Skin epidermis (tissue), 12 donors: ENCODE measurements around the gene PALS1.

Source experiments
- H3K27ac ChIP-seq, 21 experiments: fragments of 200-600 bp; sonication (generic) in 11 of 21; one replicate each; pipeline ENCODE4 v1.5.0; 2020; ENCODE audit warnings: mild to moderate bottlenecking in 3 of 21, inconsistent platforms in 2 of 21, moderate library complexity in 2 of 21
- H3K4me3 ChIP-seq, 7 experiments: fragments of 200-600 bp; sonication (generic) in 2 of 7; one replicate each; pipeline ENCODE4 v1.5.0; 2020; ENCODE audit warnings: inconsistent platforms in 2 of 7, mild to moderate bottlenecking in 2 of 7, moderate library complexity in 1 of 7

PALS1 gene

DNA sequence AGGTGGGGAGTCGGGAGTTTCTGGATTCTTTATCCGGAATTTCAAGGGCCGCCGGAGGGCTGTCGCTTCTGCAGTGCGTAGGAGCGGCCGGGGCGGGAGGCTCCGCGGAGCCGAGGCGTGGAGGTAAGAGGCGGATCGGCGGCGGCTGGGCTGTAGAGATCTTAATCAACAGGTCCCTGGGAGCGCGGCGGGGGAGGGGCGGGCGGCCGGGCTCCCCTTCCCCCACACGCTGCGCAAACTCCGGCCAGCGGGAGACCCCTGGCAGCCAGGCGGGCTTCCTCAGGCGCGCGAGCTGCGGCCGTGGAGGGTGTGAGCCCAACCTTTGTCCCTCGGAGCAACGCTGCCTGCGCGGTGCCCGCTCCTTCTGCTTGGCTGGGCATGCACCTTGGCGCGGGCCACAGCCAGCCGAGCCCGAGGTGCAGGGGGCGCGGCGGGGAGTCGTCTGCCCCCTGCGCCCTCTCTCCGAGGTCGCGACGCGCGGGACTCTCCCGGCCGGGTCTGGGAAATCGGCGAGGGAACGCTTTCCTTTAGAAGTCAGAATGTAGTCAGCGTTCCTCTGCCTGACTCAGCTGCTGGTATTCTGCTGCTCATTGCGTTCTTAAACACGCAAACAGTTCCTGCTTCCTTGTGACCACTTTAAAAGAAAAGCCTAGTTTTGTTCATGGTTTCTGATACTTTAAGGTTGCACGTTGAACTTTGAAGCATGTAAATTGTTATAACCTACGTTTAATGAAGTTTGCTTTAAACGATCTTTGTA lies at the start of gene PALS1:
Gene PALS1, plus strand, starts transcription at position 25 of the 757 bp plus-strand sequence. CDS start 37,736 bp downstream, outside the sequence.
- Histone ChIP-seq H3K4me3 (peak within 1 kb of the TSS; percentile 73 to 98 (median 82)), H3K27ac (peak within 1 kb of the TSS; percentile 84 to 99 (median 94))

DNA sequence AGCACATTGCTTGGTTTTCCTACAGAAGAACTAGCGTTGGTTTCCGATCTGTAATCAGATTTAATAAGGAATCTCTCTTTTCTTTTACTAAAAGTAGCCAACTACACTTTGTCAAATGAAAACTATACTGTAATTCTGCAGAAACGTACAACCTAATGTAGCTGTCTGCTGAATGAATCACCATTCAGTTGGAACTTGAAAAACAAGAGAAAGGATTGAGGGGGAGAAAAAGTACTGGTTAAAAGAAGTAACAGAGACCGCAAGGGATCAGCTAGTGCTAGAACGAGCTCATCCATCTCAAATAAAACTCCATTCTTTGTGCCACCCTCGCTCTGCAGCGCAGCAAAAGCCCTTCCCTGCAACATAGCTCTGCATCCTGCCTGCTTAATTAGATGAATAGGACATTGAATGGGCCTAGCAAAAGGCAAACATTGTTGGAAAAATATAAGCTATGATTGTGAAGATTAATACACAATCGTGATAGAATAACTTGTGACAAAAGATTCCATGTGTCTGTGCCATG lies 49.4 kb upstream of the PALS1 start:
- Histone ChIP-seq H3K4me3 (no peak overlapping the region), H3K27ac (no peak overlapping the region)

DNA sequence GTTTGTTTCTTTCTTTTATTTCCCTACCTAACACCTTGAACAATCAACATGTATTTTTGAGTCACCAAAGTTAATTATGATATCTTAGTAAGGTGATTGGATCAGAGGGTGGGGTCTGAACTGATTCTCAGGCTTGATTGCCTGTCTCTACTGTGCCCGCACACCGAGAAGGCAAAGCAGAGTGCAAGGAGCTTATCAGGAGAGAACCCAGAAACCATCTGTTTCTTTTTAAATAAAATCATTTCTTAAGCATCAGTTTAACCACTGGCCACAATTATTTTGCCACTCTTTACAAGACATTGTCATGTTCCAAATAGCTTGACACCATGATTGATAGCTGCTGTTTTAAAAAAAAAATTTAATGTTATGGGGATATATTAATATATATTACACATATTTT lies 48.9 kb upstream of the PALS1 start:
- no peak overlapping the region for H3K27ac ChIP-seq
- H3K4me3 ChIP-seq, result no peak overlapping the region

DNA sequence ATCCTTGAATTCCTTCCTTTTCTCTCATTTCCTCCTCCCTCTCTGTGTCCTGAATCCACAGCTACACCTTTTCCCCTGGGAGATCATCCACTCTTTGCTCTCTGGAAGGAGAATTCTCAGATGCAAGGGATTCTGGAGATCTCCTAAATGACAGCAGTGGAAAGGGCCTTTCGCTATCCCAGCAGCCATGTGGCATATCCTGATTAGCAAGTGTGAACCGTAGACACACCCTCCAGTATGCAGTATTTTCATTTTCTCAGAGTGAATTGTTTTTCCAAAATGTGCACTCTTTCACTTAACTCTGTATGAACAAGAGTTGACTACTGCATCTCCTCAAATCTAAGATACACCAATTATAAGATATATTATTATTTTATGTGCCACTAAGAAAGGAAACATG lies 46.0 kb upstream of the PALS1 start:
- no peak overlapping the region for H3K27ac ChIP-seq
- H3K4me3 ChIP-seq, result no peak overlapping the region

DNA sequence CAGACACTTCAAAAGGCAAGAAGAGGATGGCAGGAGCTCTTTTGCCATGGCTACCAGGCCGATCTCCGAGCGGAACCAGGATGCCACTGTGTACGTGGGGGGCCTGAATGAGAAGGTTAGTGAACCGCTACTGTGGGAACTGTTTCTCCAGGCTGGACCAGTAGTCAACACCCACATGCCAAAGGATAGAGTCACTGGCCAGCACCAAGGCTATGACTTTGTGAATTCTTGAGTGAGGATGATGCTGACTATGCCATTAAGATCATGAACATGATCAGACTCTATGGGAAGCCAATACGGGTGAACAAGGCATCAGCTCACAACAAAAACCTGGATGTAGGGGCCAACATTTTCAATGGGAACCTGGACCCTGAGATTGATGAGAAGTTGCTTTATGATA lies 42.2 kb upstream of the PALS1 start:
- Histone ChIP-seq H3K27ac (no peak overlapping the region), H3K4me3 (no peak overlapping the region)

DNA sequence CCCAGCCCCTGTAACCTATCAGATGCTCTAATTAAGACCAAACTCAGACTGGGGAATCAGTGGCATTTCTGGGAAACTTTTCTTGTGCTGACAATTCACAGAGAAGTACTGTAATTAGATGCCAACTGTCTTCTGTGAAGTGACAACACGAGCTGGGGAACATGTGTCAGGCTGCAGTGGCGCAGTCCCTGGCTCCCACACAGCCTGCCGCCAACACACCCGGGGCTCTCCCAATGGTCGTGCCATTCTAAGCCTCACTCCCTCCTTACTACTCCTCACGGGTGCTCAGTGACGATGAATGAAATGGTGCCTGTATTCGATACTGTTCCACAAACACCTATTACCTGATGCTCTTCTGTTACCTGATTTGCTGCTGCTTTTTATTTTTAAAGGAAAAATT lies 33.4 kb upstream of the PALS1 start:
- no peak overlapping the region for H3K4me3 ChIP-seq

DNA sequence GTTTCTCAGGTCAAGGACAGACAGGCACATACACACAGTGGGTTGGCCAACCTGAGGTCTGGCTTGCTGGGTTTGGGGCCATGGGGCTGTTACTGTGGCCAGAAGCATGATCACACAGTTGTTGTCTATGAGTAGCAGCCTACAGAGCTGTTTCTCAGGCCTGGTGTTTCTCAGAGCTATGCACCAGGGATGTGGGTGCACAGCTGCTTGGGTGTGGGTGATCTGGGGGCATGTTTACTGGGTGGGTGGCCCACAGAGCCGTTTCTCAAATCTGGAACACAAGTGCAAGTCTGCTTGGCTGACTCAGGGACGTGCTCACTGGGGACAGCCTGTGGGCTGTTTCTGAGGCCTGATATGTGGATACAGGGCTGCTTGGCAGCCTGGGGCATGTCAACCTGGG lies 23.1 kb upstream of the PALS1 start:
- Histone ChIP-seq H3K27ac (no peak overlapping the region), H3K4me3 (no peak overlapping the region)

More for the DNA sequence above, 33.4 kb upstream of the PALS1 start:
- H3K27ac ChIP-seq, result no peak overlapping the region

DNA sequence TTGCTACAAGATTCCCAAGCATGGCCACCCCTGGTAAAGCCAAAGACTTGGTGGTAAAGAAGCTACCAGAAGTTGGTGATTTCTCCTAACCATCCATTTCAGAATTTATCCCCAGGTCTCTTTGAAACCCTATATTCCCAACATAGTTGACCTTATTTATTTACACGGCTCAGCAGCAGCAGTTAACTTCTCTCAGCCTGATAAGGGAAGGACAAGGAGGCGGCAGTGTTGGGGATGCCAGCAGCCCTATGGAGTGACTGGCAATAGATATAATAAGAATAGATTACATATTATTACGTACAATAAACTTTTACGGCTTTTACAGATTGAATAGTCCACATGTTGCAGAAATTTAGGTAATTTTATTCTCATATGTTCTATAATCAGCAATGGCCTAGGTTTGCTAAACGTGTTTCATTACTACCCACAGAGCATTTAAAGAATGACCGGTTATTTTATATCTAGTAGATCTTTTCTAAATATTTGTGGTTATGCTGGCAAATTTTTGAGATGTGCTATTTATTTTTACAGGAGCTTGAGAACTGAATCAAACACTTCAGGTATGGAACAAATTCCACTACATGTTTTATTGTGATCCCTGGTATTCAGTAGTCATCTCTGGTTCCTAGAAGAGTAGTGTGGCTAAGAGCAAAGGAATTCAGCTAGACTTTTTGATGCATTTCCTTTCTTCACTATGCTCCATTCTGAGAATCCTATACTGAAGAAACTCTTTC lies 19.8 kb upstream of the PALS1 start:
- H3K4me3 ChIP-seq, result no peak overlapping the region

DNA sequence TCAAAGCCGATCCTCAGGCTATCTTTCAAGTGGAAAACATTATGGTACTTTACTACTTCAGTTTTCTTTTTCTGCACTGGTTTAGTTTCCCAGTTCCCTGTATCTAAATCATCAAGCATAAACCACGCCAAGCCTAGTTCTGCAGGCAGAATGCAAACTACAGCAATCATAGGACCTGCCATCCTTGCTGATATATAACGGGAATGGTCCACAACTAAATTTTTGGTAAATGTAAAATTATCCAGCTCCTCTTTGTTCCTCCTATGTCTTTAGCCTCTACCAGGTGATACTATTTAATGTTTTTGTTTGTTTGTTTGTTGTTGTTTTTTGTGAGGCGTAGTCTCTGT lies 19.3 kb upstream of the PALS1 start:
- Histone ChIP-seq H3K4me3 (no peak overlapping the region), H3K27ac (no peak overlapping the region)

More for the DNA sequence above, 19.8 kb upstream of the PALS1 start:
- H3K27ac ChIP-seq, result no peak overlapping the region

DNA sequence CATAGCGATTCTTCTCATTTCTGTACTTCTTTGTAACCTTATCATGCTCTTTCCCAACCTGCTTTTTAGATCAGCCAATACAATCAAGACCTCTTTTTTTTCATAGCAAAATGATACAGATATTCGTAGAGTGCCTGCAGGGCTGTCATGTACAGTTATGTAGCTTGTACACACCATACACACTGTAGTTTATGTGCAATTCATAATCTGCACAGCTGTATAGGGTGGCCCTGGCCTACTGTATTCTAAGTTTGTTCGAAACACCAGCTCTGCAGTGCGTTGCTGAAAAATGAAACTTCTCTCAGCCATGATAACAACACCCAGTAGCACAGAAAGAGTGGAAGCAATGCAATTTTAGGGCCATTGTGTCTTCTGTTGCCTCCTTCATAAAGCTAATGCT lies 15.7 kb upstream of the PALS1 start:
- Histone ChIP-seq H3K4me3 (no peak overlapping the region), H3K27ac (no peak overlapping the region)

DNA sequence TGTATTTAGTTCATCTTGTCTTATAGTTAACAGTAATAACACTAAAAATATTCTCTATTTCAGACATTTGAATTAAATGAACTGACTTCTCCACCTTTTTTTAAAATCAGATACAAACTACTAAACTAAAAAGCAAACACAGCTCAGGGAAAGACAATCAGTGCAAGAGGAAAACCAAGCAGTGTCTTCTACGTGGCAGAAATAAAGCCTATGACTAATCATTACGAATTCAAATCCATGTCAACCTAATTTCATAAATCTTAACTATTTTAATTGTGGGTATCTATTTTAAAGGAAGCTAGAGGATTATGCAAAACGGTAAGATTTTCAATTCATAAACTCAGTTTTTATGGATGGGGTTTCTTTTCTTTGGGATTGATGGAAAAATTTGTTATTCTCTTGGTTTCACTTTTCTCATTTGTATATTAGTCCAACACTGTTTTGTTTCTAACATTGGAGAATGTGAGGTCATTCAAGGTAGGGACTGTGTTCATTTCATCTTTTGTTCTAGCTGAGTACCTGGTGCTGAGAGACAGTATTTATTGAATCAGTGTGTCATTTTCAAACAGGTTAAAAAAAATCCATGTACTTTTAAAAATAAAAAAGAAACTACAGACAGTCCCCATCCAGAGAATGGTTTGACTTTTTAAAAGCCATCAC lies 12.8 kb upstream of the PALS1 start:
- no peak overlapping the region for H3K4me3 ChIP-seq
- no peak overlapping the region for H3K27ac ChIP-seq

DNA sequence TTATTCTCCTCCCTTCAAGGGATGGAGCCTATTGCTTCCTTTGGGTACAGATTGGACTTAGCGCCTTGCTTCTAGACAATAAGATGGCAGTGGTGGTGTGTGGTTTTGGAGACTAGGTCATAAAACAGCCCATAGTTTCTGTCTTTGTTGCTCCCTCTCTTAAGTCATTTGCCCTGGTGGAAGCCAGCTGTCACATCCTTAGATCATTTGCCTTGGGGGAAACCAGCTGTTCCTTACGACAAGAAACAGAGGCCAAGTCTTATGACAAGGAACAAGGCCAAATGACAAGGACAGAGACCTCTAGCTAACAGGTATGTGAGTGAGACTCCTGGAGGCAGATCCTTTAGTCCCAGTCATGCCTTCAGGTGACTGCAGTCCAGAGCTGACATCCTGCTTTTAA lies 9.2 kb upstream of the PALS1 start:
- H3K27ac ChIP-seq, result no peak overlapping the region
- H3K4me3 ChIP-seq, result no peak overlapping the region

DNA sequence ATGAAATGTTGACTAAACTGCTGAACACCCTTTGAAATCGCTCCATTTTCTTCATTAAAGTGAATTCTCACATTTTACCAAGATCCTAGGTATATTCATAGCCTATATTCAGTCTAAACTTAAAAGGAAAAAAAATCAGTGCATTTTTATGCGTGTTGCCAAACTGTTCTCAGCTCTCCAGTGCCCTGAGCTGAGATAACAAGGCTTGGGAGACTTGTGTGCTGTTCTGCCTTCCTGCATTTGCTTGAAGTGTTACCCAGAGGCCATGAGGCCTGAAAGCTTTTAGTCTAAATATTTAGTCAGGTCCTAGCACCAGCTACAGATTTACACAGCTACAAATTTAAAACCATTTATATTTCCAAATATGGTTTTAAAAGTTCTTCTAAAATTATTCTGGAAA lies 8.6 kb upstream of the PALS1 start:
- Histone ChIP-seq H3K27ac (no peak overlapping the region), H3K4me3 (no peak overlapping the region)

DNA sequence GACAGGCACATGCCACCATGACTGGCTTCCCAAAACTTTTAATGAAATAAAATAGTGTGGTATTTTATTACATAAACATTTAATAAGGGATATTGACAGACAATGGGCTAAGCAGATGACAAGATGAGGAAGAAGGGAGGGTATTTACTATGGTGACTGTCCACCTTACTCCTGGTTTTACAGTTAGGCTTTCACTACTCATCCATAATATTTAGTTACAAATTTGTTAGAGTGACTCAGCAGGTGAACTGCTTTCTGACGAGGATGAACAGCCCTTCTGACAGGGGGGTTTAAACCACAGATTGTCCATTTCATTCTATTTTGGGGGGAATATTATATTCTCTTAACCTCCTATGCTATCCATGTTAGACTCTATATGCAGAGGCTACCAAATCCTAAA lies 3.6 kb upstream of the PALS1 start:
- H3K4me3 ChIP-seq, result no peak overlapping the region
- no peak overlapping the region for H3K27ac ChIP-seq

DNA sequence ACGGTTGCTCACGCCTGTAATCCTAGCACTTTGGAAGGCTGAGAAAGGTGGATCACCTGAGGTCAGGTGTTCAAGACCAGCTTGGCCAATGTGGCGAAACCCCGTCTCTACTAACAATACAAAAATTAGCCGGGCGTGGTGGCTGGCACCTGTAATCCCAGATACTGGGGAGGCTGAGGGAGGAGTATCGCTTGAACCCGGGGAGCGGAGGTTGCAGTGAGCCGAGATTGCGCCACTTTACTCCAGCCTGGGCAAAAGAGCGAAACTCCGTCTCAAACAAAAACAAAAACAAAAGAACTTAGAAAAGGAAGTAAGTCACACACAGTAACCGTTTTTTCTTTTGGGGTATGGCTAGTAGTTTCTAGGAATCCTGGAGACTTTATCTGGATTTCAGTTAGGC lies 1.7 kb upstream of the PALS1 start:
- no peak overlapping the region for H3K27ac ChIP-seq

DNA sequence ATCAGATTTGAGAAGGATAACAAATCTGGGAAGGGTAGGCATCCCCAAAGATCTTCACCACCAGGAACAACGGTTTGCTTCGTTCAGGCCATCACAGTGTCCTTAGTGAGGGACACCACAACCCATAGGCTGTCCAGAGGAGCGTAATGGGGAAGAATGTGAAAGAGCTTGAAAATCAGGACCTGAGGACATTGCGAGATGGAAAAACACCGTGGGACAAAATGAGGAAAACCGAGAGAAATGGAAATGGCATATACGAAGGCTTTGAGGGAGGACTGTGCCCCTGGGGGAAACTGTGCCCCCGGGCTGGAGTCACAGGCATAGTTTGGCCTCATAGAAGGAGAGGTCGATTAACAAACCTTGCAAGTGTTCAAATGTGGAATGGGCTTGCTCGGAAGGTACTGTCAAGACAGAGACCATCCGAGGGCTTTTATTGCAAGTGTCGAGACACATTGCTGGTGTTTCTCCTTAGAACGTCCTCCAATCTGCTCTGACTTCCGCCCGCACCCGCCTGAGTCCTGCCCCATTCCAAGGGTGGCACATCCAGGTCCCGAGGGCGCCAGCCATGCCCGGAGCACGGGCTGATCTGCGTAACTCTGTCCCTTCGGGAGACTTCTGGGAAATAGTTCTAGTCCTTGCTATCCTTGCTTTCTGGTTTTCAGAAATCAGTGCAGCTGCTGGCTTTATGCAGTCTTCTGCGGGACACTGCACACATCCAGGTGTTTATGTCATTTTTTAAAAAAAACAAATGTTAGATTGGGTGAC lies 885 bp upstream of the PALS1 start:
- H3K4me3 ChIP-seq, result peak overlapping the region; percentile 73 to 98 (median 82)
- peak overlapping the region in 20 of 21 experiments; percentile 18 to 98 (median 91) for H3K27ac ChIP-seq

More for the DNA sequence above, 1.7 kb upstream of the PALS1 start:
- no peak overlapping the region for H3K4me3 ChIP-seq

DNA sequence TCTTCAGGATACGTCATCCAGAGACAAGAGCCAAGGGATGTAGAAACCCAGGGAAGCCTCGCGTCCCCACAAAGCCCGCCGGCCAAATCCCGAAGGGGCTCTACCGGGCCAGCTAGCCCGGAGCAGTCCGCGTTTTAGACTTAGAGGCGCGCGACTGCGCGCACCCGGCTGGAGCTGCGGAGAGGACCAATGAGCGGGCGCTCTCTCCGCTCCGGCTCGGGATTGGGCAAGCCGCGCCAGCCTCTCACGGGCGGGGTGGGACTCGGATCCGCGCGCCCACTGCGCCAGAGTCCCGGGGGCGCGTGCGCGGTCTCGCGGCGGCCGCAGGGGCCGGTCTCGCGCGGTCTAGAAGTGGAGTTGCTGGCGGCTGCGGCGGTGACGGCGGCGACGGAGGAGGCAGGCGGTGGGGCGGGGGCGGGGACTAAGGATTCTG lies 241 bp upstream of the PALS1 start:
- peak overlapping the region; percentile 73 to 98 (median 82) for H3K4me3 ChIP-seq
- peak overlapping the region; percentile 84 to 99 (median 94) for H3K27ac ChIP-seq

DNA sequence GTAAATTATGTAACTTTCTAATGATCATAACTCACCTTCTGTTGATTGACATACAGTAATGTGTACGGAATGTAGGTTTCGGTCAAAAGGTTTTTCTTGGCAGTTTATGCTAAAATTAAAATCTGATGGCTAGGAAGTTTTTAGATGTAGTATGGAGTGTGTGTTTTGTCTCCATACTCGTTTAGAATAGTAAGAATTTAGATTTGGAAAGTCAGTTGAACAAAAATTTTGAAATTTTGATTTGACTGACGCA lies 859 bp downstream of the PALS1 start:
- peak overlapping the region in 19 of 21 experiments; percentile 85 to 99 (median 94) for H3K27ac ChIP-seq
- H3K4me3 ChIP-seq, result peak overlapping the region; percentile 73 to 98 (median 82)

DNA sequence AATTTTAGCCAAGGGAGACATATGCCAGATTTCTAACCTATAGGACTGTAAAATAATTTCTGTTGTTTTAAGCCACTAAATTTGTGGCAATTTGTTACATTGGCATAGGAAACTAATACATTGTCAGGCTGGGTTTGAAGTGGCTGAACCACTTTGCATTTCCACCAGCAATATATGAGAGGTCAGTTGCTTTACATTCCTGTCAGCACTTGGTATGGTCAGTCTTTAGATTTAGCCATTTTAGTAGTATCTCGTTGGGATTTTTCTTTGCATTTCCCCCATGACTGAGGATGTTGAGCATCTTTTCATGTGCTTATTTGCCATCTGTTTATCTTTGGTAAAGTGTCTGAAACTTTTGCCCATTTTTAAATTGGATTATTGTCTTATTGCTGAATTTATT lies 3.9 kb downstream of the PALS1 start:
- Histone ChIP-seq H3K27ac (no peak overlapping the region), H3K4me3 (no peak overlapping the region)
